Stimulated activated CD4-positive, alpha-beta T cell treated with anti-CD3 and anti-CD28 coated beads, Interleukin-12 subunit alpha, Interleukin-12 subunit beta, amount 100 ng/mL, for 24 hours (primary cell): ENCODE data around the gene CORIN.
"Not testable (repeated sequence)": the region's sequence is repeated elsewhere in the genome, so short reads cannot be mapped to it uniquely, and the experiment has no call there.

Experiments
- DNase-seq, 2 experiments: peaks; one replicate each; pipeline ENCODE4 v3.0.0-alpha.2; 2020; ENCODE audit warnings: low read depth in 2 of 2

The CORIN gene

GRCh38 chr4:47721892-47722575 lies 115.8 kb downstream of the CORIN start:
- DNase-seq: no peak

GRCh38 chr4:47721485-47721884 lies 116.4 kb downstream of the CORIN start:
- DNase-seq: no peak

- no peak for DNase-seq
Observed at GRCh38 chr4:47720787-47721186, 117.1 kb downstream of the CORIN start.

- DNase-seq: no peak
Observed at GRCh38 chr4:47719576-47719975, 118.3 kb downstream of the CORIN start.

- DNase-seq: no peak
Observed at GRCh38 chr4:47718696-47719095, 119.2 kb downstream of the CORIN start.

GRCh38 chr4:47717188-47717587 lies 120.7 kb downstream of the CORIN start:
- DNase-seq: no peak

- no peak for DNase-seq
Observed at GRCh38 chr4:47715716-47716416, 122.0 kb downstream of the CORIN start.

GRCh38 chr4:47714269-47714668 lies 123.6 kb downstream of the CORIN start:
- DNase-seq: no peak

GRCh38 chr4:47713129-47713834 lies 124.6 kb downstream of the CORIN start:
- no peak for DNase-seq

GRCh38 chr4:47711646-47712045 lies 126.2 kb downstream of the CORIN start:
- no peak for DNase-seq

GRCh38 chr4:47711183-47711582 lies 126.7 kb downstream of the CORIN start:
- no peak for DNase-seq

- DNase-seq: not testable (repeated sequence)
Observed at GRCh38 chr4:47706352-47706751, 131.5 kb downstream of the CORIN start.

GRCh38 chr4:47705326-47705981 lies 132.4 kb downstream of the CORIN start:
- DNase-seq: no peak

GRCh38 chr4:47704693-47705325 lies 133.1 kb downstream of the CORIN start:
- DNase-seq: peak in 1 of 2 experiments; percentile 5

GRCh38 chr4:47703956-47704355 lies 133.9 kb downstream of the CORIN start:
- DNase-seq: no peak

GRCh38 chr4:47703008-47703407 lies 134.9 kb downstream of the CORIN start:
- no peak for DNase-seq

GRCh38 chr4:47701286-47701685 lies 136.6 kb downstream of the CORIN start:
- DNase-seq: no peak

- no peak for DNase-seq
Observed at GRCh38 chr4:47698837-47699236, 139.0 kb downstream of the CORIN start.

GRCh38 chr4:47696823-47697222 lies 141.0 kb downstream of the CORIN start:
- DNase-seq: no peak

- no peak for DNase-seq
Observed at GRCh38 chr4:47695260-47695659, 142.6 kb downstream of the CORIN start.

- DNase-seq: no peak
Observed at GRCh38 chr4:47694322-47694721, 143.5 kb downstream of the CORIN start.

GRCh38 chr4:47692691-47693090 lies 145.2 kb downstream of the CORIN start:
- no peak for DNase-seq
